VCaP (cell line): Measurements from ENCODE around the gene MEGF8.
A peak's percentile ranks its signal among the peaks of the same experiment; 100 is the strongest.

Source experiments
- H3K27ac ChIP-seq: fragments of 450-650 bp; 2 replicates; pipeline ENCODE4 v1.5.1; 2017
- CTCF ChIP-seq: fragments of 450-650 bp; conservative IDR thresholded peaks from 2 replicates; pipeline ENCODE4 v1.5.1; 2017; ENCODE audit warnings: mild to moderate bottlenecking, moderate library complexity

The MEGF8 gene

GRCh38 chr19:42335971-42336370 lies 10.5 kb downstream of the MEGF8 start:
- TF ChIP-seq CTCF: no peak

DNA sequence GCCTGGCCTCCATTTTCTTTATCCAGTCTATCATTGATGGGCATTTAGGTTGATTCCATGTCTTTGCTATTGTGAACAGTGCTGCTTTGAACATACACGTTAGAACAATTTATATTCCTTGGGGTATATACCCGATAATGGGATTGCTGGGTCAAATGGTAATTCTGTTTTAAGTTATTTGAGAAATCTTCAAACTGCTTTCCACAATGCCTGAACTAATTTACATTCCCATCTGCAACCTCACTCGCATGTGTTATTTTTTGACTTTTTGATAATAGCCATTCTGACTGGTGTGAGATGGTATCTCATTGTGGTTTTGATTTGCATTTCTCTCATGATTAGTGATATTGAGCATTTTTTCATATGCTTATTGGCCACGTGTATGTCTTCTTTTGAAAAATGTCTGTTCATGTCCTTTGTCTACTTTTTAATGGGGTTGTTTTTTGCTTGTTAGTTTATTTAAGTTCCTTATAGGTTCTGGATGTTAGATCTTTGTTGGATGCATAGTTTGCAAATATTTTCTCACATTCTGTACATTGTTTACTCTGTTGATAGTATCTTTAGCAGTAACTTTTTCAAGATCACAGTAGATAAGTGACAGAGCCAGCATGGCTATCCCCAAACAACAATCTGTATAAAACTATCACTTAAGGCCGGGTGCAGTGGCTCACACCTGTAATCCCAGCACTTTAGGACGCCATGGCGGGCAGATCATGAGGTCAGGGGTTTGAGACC lies 13.9 kb downstream of the MEGF8 start:
- H3K27ac ChIP-seq: peak overlapping the region; percentile 22; the same call in 1 of the 2 replicates

More at GRCh38 chr19:42335971-42336370, 10.5 kb downstream of the MEGF8 start:
- no peak overlapping the region for H3K27ac ChIP-seq

DNA sequence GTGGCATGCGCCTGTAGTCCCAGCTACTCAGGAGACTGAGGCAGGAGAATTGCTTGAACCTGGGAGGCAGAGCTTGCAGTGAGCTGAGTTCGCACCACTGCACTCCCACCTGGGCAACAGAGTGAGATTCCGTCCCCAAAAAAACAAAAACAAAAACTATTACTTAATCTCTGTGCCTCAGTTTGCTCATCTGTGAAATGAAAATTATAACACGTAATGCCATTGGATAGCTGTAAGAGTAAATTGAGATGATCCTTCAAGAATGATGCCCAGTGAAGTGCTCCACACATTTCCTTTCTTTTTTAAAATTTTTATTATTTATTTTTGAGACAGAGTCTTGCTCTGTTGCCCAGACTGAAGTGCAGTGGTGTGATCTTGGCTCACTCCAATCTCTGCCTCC lies 14.5 kb downstream of the MEGF8 start:
- H3K27ac ChIP-seq: peak overlapping the region; percentile 22; the same call in 1 of the 2 replicates

DNA sequence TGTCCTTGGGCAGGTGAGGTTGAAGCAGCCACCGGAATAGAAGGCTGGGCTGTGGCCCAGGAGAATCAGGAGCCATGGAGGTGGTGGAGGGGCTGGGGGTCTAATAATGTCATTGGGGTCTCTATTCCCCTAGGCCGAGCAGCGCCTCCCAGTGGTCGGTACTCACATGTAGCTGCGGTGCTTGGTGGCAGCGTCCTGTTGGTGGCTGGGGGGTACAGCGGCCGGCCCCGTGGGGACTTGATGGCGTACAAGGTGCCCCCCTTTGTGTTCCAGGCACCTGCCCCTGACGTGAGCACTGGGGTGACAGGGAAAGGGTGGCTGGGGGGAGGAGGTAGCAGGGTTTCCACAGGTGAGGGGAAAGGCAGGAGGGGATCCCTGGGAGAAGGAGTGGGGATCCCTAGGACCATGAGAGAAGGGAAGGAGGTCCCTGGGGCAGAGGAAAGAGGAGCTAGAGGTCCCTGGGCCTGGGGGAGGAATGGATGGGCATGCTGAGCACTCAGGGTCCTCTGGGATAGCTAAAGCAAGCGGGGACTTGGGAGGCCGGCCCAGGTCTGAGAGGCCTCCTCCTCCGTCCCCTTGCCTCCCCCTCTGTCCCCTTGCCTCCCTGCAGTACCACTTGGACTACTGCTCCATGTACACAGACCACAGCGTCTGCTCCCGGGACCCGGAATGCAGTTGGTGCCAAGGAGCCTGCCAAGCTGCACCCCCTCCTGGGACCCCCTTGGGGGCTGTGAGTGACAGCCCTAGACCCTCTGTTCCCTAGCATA lies 18.1 kb downstream of the MEGF8 start:
- H3K27ac ChIP-seq: no peak overlapping the region
- TF ChIP-seq CTCF: peak; percentile 23; the same call in 1 of the 2 replicates

GRCh38 chr19:42344336-42344893 lies 19.0 kb downstream of the MEGF8 start:
- TF ChIP-seq CTCF: no peak

GRCh38 chr19:42345191-42345812 lies 19.9 kb downstream of the MEGF8 start:
- no peak for TF ChIP-seq CTCF

More at GRCh38 chr19:42344336-42344893, 19.0 kb downstream of the MEGF8 start:
- no peak overlapping the region for H3K27ac ChIP-seq

DNA sequence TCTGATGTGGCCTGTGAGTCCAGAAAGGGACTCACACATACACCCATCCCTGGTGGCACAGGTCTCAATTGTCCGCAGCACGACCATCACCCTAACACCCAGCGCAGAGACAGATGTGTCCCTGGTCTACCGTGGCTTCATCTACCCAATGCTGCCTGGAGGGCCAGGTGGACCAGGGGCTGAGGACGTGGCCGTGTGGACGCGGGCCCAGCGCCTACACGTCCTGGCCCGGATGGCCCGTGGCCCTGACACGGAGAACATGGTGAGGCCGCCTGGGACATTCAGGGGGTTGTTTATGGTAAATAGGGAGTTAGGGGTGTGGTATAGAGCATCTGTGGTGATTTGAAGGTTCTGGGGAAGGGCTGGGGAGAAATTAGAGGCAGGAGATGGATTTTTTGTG lies 22.8 kb downstream of the MEGF8 start:
- H3K27ac ChIP-seq: no peak overlapping the region
- no peak for TF ChIP-seq CTCF

More at GRCh38 chr19:42345191-42345812, 19.9 kb downstream of the MEGF8 start:
- H3K27ac ChIP-seq: no peak overlapping the region

GRCh38 chr19:42349378-42350107 lies 24.1 kb downstream of the MEGF8 start:
- no peak overlapping the region for H3K27ac ChIP-seq
- TF ChIP-seq CTCF: no peak
